ENCODE results near the gene RHCG. TPM values are rescaled to one million over a fixed set of nuclear protein-coding genes. Genes with fewer than 3 reads are reported as not detected.

Gene RHCG
- total RNA-seq, 1 donor from 2014 or later, result 0.10 TPM

- DNase-seq (ENCODE audit: low read depth), result no peak
These were observed 51.9 kb downstream of the RHCG start for GRCh38 chr15:89444241-89445225.

DNA sequence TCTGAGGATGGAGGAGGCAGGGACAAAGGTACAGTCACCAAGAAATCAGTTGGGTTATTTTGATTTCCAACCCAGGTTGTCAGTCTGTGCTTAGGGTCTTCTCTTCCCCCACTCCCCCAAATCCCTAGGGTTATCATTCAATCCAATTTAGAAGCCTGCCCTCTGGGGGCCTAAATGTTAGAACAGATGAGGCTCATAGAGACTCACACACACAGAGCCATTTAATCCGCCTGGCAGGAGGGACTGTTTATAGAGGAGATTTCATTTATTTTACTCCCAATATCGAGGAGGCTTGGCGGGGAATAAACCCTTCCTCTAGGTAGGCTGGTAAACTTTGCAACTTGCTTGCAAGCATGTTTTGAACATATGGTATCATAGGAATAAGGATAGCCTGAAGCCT lies 52.8 kb downstream of the RHCG start:
- no peak for DNase-seq (ENCODE audit: low read depth)

DNA sequence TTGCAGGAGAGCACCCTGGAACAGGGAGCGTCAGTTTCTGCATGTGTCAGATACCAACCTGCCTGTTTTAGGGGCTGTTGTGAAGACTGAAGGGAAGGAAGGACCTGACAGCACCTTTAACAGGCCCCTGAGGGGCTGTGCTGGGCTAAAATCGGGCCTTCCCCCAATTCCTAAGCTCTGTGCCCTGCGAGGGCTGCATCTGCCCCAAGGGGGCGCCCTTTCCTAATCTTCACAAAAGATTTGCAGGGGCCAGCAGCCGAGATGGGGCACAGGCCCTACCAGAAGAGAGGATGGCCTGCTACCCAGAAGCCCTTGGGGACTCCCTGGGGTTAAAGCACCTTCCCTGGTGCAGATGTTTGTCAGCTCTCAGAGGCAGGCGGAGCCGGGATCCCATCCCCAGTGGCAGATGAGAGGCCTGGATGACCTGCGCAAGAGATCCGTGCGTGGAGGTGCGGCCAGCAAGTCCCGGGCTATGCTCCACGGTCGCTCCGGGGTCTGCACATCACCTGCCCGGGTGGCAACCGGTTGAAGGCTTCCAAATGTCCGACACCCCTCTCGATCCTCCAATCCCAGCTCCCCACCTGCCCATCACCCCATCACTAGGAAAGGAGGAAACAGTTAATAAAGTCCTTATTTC lies 53.6 kb downstream of the RHCG start:
- peak; percentile 5 for DNase-seq (ENCODE audit: low read depth)

GRCh38 chr15:89442155-89442554 lies 54.2 kb downstream of the RHCG start:
- no peak for DNase-seq (ENCODE audit: low read depth)

GRCh38 chr15:89441295-89441812 lies 55.0 kb downstream of the RHCG start:
- no peak for DNase-seq (ENCODE audit: low read depth)

DNA sequence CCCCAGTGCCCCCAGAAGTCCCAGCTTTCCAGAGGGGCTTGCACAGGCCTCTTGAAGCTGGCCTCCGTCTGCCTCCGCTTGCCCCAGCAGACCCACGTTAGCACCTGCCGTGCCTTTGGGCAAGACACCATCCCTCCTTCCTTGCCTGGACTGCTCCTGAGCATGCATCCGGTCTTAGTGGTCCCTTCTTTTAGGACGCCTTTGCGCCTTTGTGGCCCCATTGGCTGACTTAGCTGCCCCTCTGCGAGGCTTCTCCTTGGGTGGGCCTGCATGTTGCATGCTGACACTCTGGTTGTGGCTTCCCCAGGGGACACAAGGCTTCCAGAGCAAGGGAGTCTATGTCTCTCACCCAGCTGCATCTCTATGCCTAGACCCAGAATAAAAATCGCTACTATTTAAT lies 56.6 kb downstream of the RHCG start:
- DNase-seq (ENCODE audit: low read depth), result no peak

- DNase-seq (ENCODE audit: low read depth), result no peak
These were observed 59.6 kb downstream of the RHCG start for GRCh38 chr15:89436560-89437311.

- DNase-seq (ENCODE audit: low read depth), result no peak
These were observed 61.0 kb downstream of the RHCG start for GRCh38 chr15:89435362-89435761.

- no peak for DNase-seq (ENCODE audit: low read depth)
These were observed 62.7 kb downstream of the RHCG start for GRCh38 chr15:89433686-89434085.

- DNase-seq (ENCODE audit: low read depth), result peak; percentile 28
These were observed 65.6 kb downstream of the RHCG start for GRCh38 chr15:89430530-89431341.

DNA sequence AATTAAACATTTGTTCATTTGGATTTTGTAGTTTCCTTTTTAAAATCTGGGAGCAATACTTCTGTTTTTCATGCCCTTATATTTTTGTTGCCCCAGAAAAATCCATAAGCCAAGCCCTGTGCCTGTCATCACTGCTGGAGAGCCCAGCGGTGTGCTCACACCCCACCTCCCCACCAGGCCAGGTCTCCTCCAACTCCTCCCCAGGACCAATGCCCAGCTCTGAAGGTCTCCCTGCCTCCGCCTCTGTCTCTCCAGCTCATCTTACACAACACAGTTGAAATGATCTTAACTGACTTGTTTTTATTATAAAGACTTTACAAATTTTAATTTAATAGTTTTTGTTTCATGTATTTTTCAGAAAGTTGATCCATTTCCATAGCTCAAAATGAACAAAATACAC lies 66.4 kb downstream of the RHCG start:
- DNase-seq (ENCODE audit: low read depth), result no peak

DNA sequence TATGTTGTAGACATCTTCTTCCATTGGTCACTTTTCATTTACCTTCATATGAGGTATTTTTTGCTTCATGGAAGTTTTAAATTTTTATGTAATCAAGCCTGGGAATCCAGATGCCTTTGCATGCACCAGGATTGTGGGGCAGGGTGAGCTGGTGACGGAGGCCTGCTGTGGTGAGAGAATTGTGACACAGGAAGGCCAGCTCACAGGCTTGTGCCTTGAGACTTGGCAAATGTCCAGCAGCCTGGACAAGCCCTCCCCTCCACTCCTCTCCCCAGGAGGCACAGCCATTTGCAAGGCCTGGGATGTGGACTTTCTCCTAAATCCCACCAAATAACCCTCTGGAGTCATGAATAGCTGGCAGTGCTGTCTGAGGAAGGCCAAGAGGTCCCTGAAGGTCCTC lies 67.4 kb downstream of the RHCG start:
- no peak for DNase-seq (ENCODE audit: low read depth)

GRCh38 chr15:89428246-89428645 lies 68.1 kb downstream of the RHCG start:
- DNase-seq (ENCODE audit: low read depth), result no peak

GRCh38 chr15:89426500-89426899 lies 69.9 kb downstream of the RHCG start:
- DNase-seq (ENCODE audit: low read depth), result no peak

- no peak for DNase-seq (ENCODE audit: low read depth)
These were observed 72.4 kb downstream of the RHCG start for GRCh38 chr15:89423981-89424380.

Other genes starting within 250 kb of the RHCG start
- 90.6 and 105 TPM in 2 replicates for gene POLG, start 161.8 kb downstream of the RHCG start, total RNA-seq
- 0.65 and 1.9 TPM in 2 replicates for gene TICRR, start 78.9 kb upstream of the RHCG start, total RNA-seq
- gene KIF7, start 158.9 kb upstream of the RHCG start, total RNA-seq, result 1.4 and 4.1 TPM in 2 replicates
- 0.15 TPM in 1 of 2 replicates, not detected in the other for gene PLIN1, start 182.8 kb upstream of the RHCG start, total RNA-seq
- gene PEX11A, start 194.2 kb upstream of the RHCG start, total RNA-seq, result 3.3 and 11.6 TPM in 2 replicates
- gene WDR93, start 194.2 kb upstream of the RHCG start, total RNA-seq, result 0.69 and 1.2 TPM in 2 replicates

Measured in renal cortical epithelial cell (primary cell).